HFF-Myc (cell line): ENCODE results near the gene BACH2.

Experiments used
- DNase-seq: peaks from one replicate; pipeline ENCODE4 v3.0.0-alpha.2; 2011; ENCODE audit warnings: low read depth; ENCODE audit errors: extremely low read depth
- H3K4me3 ChIP-seq: replicated peaks from 2 replicates; pipeline ENCODE4 v1.5.1; 2011; ENCODE audit warnings: low read depth, mild to moderate bottlenecking, control low read depth, low read length
- TF ChIP-seq, protein P1 (sequence below): IDR thresholded peaks from 2 replicates; pipeline ENCODE4 v1.5.1; 2012; ENCODE audit warnings: mild to moderate bottlenecking, low read depth, low read length, control low read depth; ENCODE audit errors: missing control alignments

Gene BACH2

GRCh38 chr6:90190752-90191395, 105.8 kb downstream of the BACH2 start:
- TF ChIP-seq, protein P1, sequence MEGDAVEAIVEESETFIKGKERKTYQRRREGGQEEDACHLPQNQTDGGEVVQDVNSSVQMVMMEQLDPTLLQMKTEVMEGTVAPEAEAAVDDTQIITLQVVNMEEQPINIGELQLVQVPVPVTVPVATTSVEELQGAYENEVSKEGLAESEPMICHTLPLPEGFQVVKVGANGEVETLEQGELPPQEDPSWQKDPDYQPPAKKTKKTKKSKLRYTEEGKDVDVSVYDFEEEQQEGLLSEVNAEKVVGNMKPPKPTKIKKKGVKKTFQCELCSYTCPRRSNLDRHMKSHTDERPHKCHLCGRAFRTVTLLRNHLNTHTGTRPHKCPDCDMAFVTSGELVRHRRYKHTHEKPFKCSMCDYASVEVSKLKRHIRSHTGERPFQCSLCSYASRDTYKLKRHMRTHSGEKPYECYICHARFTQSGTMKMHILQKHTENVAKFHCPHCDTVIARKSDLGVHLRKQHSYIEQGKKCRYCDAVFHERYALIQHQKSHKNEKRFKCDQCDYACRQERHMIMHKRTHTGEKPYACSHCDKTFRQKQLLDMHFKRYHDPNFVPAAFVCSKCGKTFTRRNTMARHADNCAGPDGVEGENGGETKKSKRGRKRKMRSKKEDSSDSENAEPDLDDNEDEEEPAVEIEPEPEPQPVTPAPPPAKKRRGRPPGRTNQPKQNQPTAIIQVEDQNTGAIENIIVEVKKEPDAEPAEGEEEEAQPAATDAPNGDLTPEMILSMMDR, result no peak
- no peak overlapping the region for H3K4me3 ChIP-seq
- no peak for DNase-seq

GRCh38 chr6:90190131-90190530, 106.5 kb downstream of the BACH2 start:
- no peak for DNase-seq
- TF ChIP-seq, protein P1, result no peak
- no peak overlapping the region for H3K4me3 ChIP-seq

DNA sequence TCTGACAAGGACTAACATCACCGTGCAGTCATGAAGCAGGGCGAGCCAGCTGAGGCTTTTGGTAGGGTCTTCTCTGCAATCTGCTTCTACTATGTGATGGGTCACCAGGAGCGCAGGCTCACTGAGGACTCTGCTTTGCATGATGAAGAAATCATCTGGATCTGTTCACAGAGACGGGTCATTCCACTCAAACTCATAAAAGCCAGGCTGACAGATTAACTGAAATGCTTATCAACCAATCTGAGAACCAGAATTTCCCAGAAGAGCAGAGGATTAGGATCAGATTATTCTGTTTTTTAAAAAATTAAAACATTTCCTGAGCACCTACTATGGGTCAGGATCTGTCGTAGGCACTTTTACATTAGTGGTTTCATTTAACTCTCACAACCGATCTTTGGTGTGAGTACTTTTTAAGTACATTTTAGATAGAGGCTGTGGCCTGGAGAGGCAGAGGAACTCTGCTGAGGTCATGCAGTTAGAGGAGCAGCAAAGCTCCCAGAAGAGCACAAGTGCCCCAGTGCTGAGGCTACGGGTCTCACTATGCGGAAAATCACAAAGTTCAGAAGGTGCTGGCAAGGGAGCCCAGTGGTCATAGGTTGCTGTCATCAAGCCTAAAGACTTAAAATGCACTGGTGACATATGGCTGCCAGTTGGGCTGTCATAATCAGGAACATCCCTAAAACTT, 109.1 kb downstream of the BACH2 start:
- DNase-seq, result no peak

GRCh38 chr6:90186637-90187371, 109.8 kb downstream of the BACH2 start:
- H3K4me3 ChIP-seq, result no peak overlapping the region
- DNase-seq, result no peak
- TF ChIP-seq, protein P1, result no peak

More for the DNA sequence above, 109.1 kb downstream of the BACH2 start:
- TF ChIP-seq, protein P1, result no peak
- no peak overlapping the region for H3K4me3 ChIP-seq

- no peak overlapping the region for H3K4me3 ChIP-seq
- no peak for DNase-seq
- TF ChIP-seq, protein P1, result no peak
Measured at GRCh38 chr6:90186026-90186425, 110.6 kb downstream of the BACH2 start.

DNA sequence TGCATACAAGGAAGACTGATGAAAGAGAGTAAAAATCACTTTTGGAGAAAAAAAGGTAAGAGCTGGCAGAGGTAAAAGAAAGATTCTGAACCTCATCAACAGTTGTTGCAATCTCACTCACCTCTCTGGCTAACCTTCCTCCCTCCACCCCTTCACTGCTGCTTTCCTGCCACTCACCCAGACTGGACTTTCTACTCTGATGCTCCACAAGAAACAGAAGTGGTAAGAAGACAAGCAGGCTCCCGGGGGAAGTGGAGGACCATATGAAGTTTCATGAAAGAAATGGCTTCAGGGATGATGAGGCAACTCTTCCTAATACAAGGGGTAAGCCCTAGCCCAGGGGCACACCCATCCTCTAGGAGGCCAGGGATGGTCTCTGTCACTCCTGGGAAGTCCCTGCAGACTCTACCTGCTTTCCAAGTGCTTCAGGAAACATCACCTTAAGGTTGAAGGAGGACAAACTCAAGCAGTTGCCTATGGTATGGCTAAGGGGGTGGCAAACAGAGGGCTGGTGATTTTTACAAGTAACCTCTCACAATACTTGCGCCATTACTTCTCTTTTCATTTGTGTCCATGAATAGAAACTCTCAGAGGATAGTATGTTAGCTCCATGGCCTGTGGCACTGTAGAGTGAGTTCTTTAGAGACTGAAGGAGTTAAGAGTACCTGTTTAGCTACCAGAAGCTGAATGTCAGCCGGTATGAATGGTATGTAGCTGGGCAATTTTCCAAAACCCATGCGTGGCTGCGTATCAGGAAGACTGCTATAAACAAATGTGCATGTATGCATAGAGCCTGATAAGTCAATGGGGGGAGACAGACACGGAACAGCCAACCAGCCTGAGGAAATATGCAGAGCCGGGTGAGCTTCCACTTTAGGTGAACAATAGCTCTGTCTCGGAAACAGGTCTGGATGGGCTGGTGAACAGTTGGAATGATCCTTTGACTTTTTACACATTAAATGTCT, 112.0 kb downstream of the BACH2 start:
- TF ChIP-seq, protein P1, result no peak
- H3K4me3 ChIP-seq, result no peak overlapping the region
- DNase-seq, result no peak
